Small intestine (tissue), 7 donors: ENCODE results near the gene MACF1. TPM values are rescaled to one million over a fixed set of nuclear protein-coding genes. Genes with fewer than 3 reads are reported as not detected.

Experiments
- DNase-seq, 2 donors: peaks; one replicate each; pipeline versions ENCODE4 v3.0.0 to v3.0.0-alpha.2; 2013
- FAIRE-seq: peaks from 2 replicates; lab custom pipeline; 2012; peaks lifted over from hg19 to GRCh38; lab: Jason Lieb, UNC
- H3K27ac ChIP-seq, 3 donors: one replicate each; pipeline ENCODE4 v1.5.1; 2013; ENCODE audit warnings: low read length in 2 of 3, mild to moderate bottlenecking in 2 of 3, control low read depth in 1 of 3, inconsistent platforms in 1 of 3, low read depth in 1 of 3, moderate library complexity in 1 of 3
- H3K27me3 ChIP-seq, 3 donors: one replicate each; pipeline ENCODE4 v1.6.1; 2013; ENCODE audit warnings: low read length in 3 of 3, inconsistent platforms in 1 of 3; ENCODE audit not compliant: control insufficient read depth in 3 of 3, insufficient read depth in 3 of 3
- H3K36me3 ChIP-seq, 3 donors: one replicate each; pipeline ENCODE4 v1.6.1; 2013; ENCODE audit warnings: low read length in 3 of 3, inconsistent platforms in 1 of 3, low read depth in 1 of 3, mild to moderate bottlenecking in 1 of 3, moderate library complexity in 1 of 3; ENCODE audit not compliant: control insufficient read depth in 3 of 3, insufficient read depth in 2 of 3
- H3K4me1 ChIP-seq, 3 donors: one replicate each; pipeline ENCODE4 v1.6.1; 2013; ENCODE audit warnings: low read length in 2 of 3, inconsistent platforms in 1 of 3, low read depth in 1 of 3, mild to moderate bottlenecking in 1 of 3, moderate library complexity in 1 of 3; ENCODE audit not compliant: control insufficient read depth in 3 of 3, insufficient read depth in 2 of 3
- H3K4me3 ChIP-seq, 3 donors: one replicate each; pipeline ENCODE4 v1.5.1; 2013; ENCODE audit warnings: low read length in 3 of 3, control low read depth in 1 of 3, inconsistent platforms in 1 of 3, low read depth in 1 of 3, mild to moderate bottlenecking in 1 of 3, moderate library complexity in 1 of 3
- H3K9me3 ChIP-seq, 2 donors: one replicate each; pipeline ENCODE4 v1.6.1; 2013; ENCODE audit warnings: low read depth in 1 of 2, low read length in 1 of 2; ENCODE audit not compliant: control insufficient read depth in 2 of 2, insufficient read depth in 1 of 2
- WGBS, 3 donors: extraction: QIAGEN DNeasy Blood & Tissue Kit; methylation state at CpG; one replicate each; pipeline ENCODE4 v1.1.7; 2013; 5-methylcytosine and 5-hydroxymethylcytosine counted together
- polyA plus RNA-seq, 4 donors: library from polyadenylated mRNA; stranded (reverse) in 3 of 4; unstranded in 1 of 4; fragments of 200-250 nt in 3 of 4; fragments of 120-200 nt in 1 of 4; gene quantifications; one replicate each; pipeline versions ENCODE4 v1.2.1 to v1.2.3, GENCODE V29; 2013
- donor health status: healthy with polysubstance abuse.
- donor health status: control.
- donor health status: control.
- donor health status: Bipolar disorder and iron deficiency.
- donor health status: healthy.

Gene MACF1
- polyA plus RNA-seq, 4 donors: 18.1 to 64.8 (median 34.6) TPM

- no peak for FAIRE-seq
- Histone ChIP-seq H3K27me3 (no peaks in the 10 kb centered on the region), H3K36me3 (peaks cover 10 to 28% (median 24%) of the 10 kb centered on the region in 3 donors)
Measured at GRCh38 chr1:39431927-39432326, 227.4 kb downstream of the MACF1 start.

GRCh38 chr1:39434797-39435395 lies 230.4 kb downstream of the MACF1 start:
- FAIRE-seq (no peak), DNase-seq (peak in 1 of 2 donors; percentile 39)
- Histone ChIP-seq H3K9me3 (no peaks in the 10 kb centered on the region), H3K4me1 (peaks cover 0 to 2% (median 0%) of the 10 kb centered on the region in 3 donors), H3K36me3 (peaks cover 5 to 36% (median 21%) of the 10 kb centered on the region in 3 donors), H3K4me3 (no peak overlapping the region), H3K27me3 (no peaks in the 10 kb centered on the region), H3K27ac (no peak overlapping the region)
- WGBS, 3 donors: 66 to 75% (median 68%) methylated on average over 3 of the region's 3 CpGs

More at GRCh38 chr1:39431927-39432326, 227.4 kb downstream of the MACF1 start:
- Histone ChIP-seq H3K4me3 (no peak overlapping the region), H3K4me1 (peaks cover 0 to 2% (median 0%) of the 10 kb centered on the region in 3 donors), H3K9me3 (no peaks in the 10 kb centered on the region), H3K27ac (peak overlapping the region in 1 of 3 donors; percentile 55)
- DNase-seq: no peak
- 70 to 91% (median 83%) methylated on average over 5 of the region's 5 CpGs for WGBS, 3 donors

- no peak for FAIRE-seq
- no peak overlapping the region for H3K4me3 ChIP-seq
- H3K9me3 ChIP-seq: no peaks in the 10 kb centered on the region
- H3K36me3 ChIP-seq: peaks cover 5 to 37% (median 18%) of the 10 kb centered on the region in 3 donors
- H3K27ac ChIP-seq: no peak overlapping the region
- no peak for DNase-seq
- H3K4me1 ChIP-seq: peaks cover 0 to 2% (median 0%) of the 10 kb centered on the region in 3 donors
- 96 to 98% (median 97%) methylated on average over 5 of the region's 5 CpGs for WGBS, 3 donors
- H3K27me3 ChIP-seq: no peaks in the 10 kb centered on the region
Measured at GRCh38 chr1:39435597-39435996, 231.1 kb downstream of the MACF1 start.

GRCh38 chr1:39436842-39437241 lies 232.3 kb downstream of the MACF1 start:
- no peak for DNase-seq
- H3K4me3 ChIP-seq: no peak overlapping the region
- WGBS, 3 donors: 76 to 85% (median 82%) methylated on average over 3 of the region's 3 CpGs
- peaks cover 0 to 2% (median 0%) of the 10 kb centered on the region in 3 donors for H3K4me1 ChIP-seq
- H3K27me3 ChIP-seq: no peaks in the 10 kb centered on the region
- H3K9me3 ChIP-seq: no peaks in the 10 kb centered on the region
- H3K27ac ChIP-seq: no peak overlapping the region
- H3K36me3 ChIP-seq: peaks cover 13 to 32% (median 17%) of the 10 kb centered on the region in 3 donors
- no peak for FAIRE-seq

GRCh38 chr1:39438042-39438441 lies 233.5 kb downstream of the MACF1 start:
- Histone ChIP-seq H3K27me3 (no peaks in the 10 kb centered on the region), H3K4me1 (peaks cover 0 to 2% (median 0%) of the 10 kb centered on the region in 3 donors), H3K9me3 (no peaks in the 10 kb centered on the region), H3K36me3 (peaks cover 17 to 32% (median 21%) of the 10 kb centered on the region in 3 donors), H3K27ac (no peak overlapping the region), H3K4me3 (no peak overlapping the region)
- 90 to 96% (median 94%) methylated on average over 2 of the region's 2 CpGs for WGBS, 3 donors
- DNase-seq: no peak
- FAIRE-seq: no peak

- Histone ChIP-seq H3K27me3 (no peaks in the 10 kb centered on the region), H3K4me1 (no peaks in the 10 kb centered on the region), H3K27ac (no peak overlapping the region), H3K9me3 (no peaks in the 10 kb centered on the region), H3K36me3 (peaks cover 28 to 30% (median 29%) of the 10 kb centered on the region in 3 donors), H3K4me3 (no peak overlapping the region)
- DNase-seq: no peak
- 68 to 78% (median 77%) methylated on average over 2 of the region's 2 CpGs for WGBS, 3 donors
- FAIRE-seq: no peak
Measured at GRCh38 chr1:39440856-39441255, 236.4 kb downstream of the MACF1 start.

GRCh38 chr1:39441797-39442196 lies 237.3 kb downstream of the MACF1 start:
- no peaks in the 10 kb centered on the region for H3K9me3 ChIP-seq
- H3K36me3 ChIP-seq: peaks cover 26 to 28% (median 27%) of the 10 kb centered on the region in 3 donors
- H3K4me3 ChIP-seq: no peak overlapping the region
- DNase-seq (no peak), FAIRE-seq (no peak)
- H3K27ac ChIP-seq: no peak overlapping the region
- no peaks in the 10 kb centered on the region for H3K27me3 ChIP-seq
- H3K4me1 ChIP-seq: no peaks in the 10 kb centered on the region

GRCh38 chr1:39445573-39445972 lies 241.1 kb downstream of the MACF1 start:
- peaks cover 24 to 37% (median 31%) of the 10 kb centered on the region in 3 donors for H3K36me3 ChIP-seq
- H3K27me3 ChIP-seq: no peaks in the 10 kb centered on the region
- no peak overlapping the region for H3K4me3 ChIP-seq
- no peaks in the 10 kb centered on the region for H3K9me3 ChIP-seq
- H3K4me1 ChIP-seq: no peaks in the 10 kb centered on the region
- 92 to 100% (median 99%) methylated on average over 2 of the region's 2 CpGs for WGBS, 3 donors
- DNase-seq (no peak), FAIRE-seq (no peak)
- H3K27ac ChIP-seq: no peak overlapping the region
